ENCODE measurements around the gene RHOXF1.
"Not testable (repeated sequence)": the region's sequence is repeated elsewhere in the genome, so short reads cannot be mapped to it uniquely, and the experiment has no call there.

The RHOXF1 gene

DNA sequence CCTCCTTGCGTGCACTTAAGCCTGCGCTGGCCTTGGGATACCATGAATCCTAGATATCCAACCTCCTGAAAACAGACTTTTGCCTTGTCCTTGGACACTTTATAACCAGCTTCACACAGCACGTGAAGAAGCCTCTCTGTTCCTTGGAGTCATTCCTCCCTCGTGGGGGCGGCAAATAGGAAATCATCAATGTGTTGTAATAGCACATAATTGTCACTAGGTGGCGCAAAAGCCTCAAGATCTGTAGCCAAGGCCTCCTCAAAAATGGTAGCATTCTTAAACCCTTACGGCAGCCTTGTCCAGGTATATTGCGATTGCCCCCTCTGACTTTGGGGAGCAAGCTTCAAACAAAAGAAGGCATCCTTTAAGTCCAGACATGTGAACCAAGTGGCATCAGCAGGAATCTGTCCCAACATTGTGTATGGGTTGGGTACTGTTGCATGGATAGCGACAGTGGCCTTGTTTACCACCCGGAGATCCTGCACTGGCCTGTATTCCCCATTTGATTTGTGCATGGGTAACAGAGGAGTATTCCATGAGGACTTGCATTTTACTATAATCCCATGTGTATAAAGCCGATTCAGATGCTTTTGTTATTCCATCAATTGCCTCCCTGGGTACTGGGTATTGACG lies 30.0 kb downstream of the RHOXF1 start:
- not testable (repeated sequence) for DNase-seq

GRCh38 chrX:120077590-120077989 lies 38.1 kb downstream of the RHOXF1 start, which contains the start of gene RHOXF2B:
TSS of gene RHOXF2B (minus strand) at chrX:120077690. CDS start at chrX:120077552, 138 bp downstream.
- DNase-seq: not testable (repeated sequence)

GRCh38 chrX:120066169-120066568 lies 49.5 kb downstream of the RHOXF1 start:
- DNase-seq: not testable (repeated sequence)
